H9 (cell line): Measurements from ENCODE around the gene PHF20. TPM values are rescaled to one million over a fixed set of nuclear protein-coding genes. Genes with fewer than 3 reads are reported as not detected.

ENCODE experiments used
- DNase-seq: peaks from one replicate; pipeline ENCODE4 v3.0.0-alpha.2; 2017
- H2AFZ ChIP-seq: one replicate; pipeline ENCODE4 v1.6.1; 2013; ENCODE audit warnings: mild to moderate bottlenecking, low read length, control low read depth, moderate library complexity
- H2AK5ac ChIP-seq: 2 replicates; pipeline ENCODE4 v1.6.1; 2013; ENCODE audit warnings: low read length, control low read depth, mixed read lengths; ENCODE audit not compliant: insufficient read length
- H2BK120ac ChIP-seq: one replicate; pipeline ENCODE4 v1.6.1; 2013; ENCODE audit warnings: low read depth, mild to moderate bottlenecking, low read length, control low read depth, inconsistent platforms; ENCODE audit not compliant: poor library complexity, severe bottlenecking
- H2BK12ac ChIP-seq: 2 replicates; pipeline ENCODE4 v1.6.1; 2013; ENCODE audit warnings: low read length, control low read depth, mixed read lengths, low read depth; ENCODE audit not compliant: insufficient read length
- H2BK15ac ChIP-seq: 2 replicates; pipeline ENCODE4 v1.6.1; 2013; ENCODE audit warnings: low read depth, low read length, control low read depth
- H2BK20ac ChIP-seq: one replicate; pipeline ENCODE4 v1.6.1; 2013; ENCODE audit warnings: low read depth, mild to moderate bottlenecking, low read length, control low read depth, inconsistent platforms; ENCODE audit not compliant: poor library complexity, severe bottlenecking
- H2BK5ac ChIP-seq: 2 replicates; pipeline ENCODE4 v1.6.1; 2013; ENCODE audit warnings: low read length, control low read depth, mixed read lengths; ENCODE audit not compliant: insufficient read length
- H3K14ac ChIP-seq: 2 replicates; pipeline ENCODE4 v1.6.1; 2013; ENCODE audit warnings: low read length, control low read depth; ENCODE audit not compliant: insufficient read depth
- H3K18ac ChIP-seq: 2 replicates; pipeline ENCODE4 v1.6.1; 2013; ENCODE audit warnings: low read depth, mild to moderate bottlenecking, mixed read lengths, low read length, control low read depth; ENCODE audit not compliant: insufficient read length
- H3K23ac ChIP-seq: 2 replicates; pipeline ENCODE4 v1.6.1; 2013; ENCODE audit warnings: low read length, control low read depth, mixed read lengths, low read depth; ENCODE audit not compliant: insufficient read length
- H3K23me2 ChIP-seq: 2 replicates; pipeline ENCODE4 v1.6.1; 2013; ENCODE audit warnings: low read depth, mild to moderate bottlenecking, mixed read lengths, low read length, control low read depth; ENCODE audit not compliant: insufficient read length, poor library complexity, severe bottlenecking
- H3K27ac ChIP-seq: 2 replicates; pipeline ENCODE4 v1.5.1; 2013; ENCODE audit warnings: low read length, control low read depth, mixed read lengths, low read depth; ENCODE audit not compliant: insufficient read length
- H3K27me3 ChIP-seq: 2 replicates; pipeline ENCODE4 v1.6.1; 2013; ENCODE audit warnings: low read length, control low read depth, inconsistent platforms; ENCODE audit not compliant: insufficient read depth
- H3K4ac ChIP-seq: 2 replicates; pipeline ENCODE4 v1.6.1; 2013; ENCODE audit warnings: low read depth, mild to moderate bottlenecking, control low read depth, inconsistent platforms, low read length, moderate library complexity
- H3K4me1 ChIP-seq: 2 replicates; pipeline ENCODE4 v1.6.1; 2013; ENCODE audit warnings: low read length, control low read depth, inconsistent platforms; ENCODE audit not compliant: insufficient read depth
- H3K4me2 ChIP-seq: 2 replicates; pipeline ENCODE4 v1.6.1; 2013; ENCODE audit warnings: low read length, control low read depth, mixed read lengths; ENCODE audit not compliant: insufficient read length, insufficient read depth
- H3K56ac ChIP-seq: 2 replicates; pipeline ENCODE4 v1.6.1; 2013; ENCODE audit warnings: low read depth, mild to moderate bottlenecking, mixed read lengths, low read length, control low read depth; ENCODE audit not compliant: insufficient read length
- H3K79me1 ChIP-seq: 2 replicates; pipeline ENCODE4 v1.6.1; 2013; ENCODE audit warnings: low read depth, mild to moderate bottlenecking, moderate library complexity, low read length, control low read depth, inconsistent platforms; ENCODE audit not compliant: insufficient read depth, poor library complexity, severe bottlenecking
- H3K79me2 ChIP-seq: 2 replicates; pipeline ENCODE4 v1.6.1; 2013; ENCODE audit warnings: low read length, control low read depth, inconsistent platforms; ENCODE audit not compliant: insufficient read depth
- H3K9ac ChIP-seq: 2 replicates; pipeline ENCODE4 v1.6.1; 2013; ENCODE audit warnings: low read length, control low read depth, mixed read lengths; ENCODE audit not compliant: insufficient read length; ENCODE audit errors: extremely low read depth
- H3K9me3 ChIP-seq: one replicate; pipeline ENCODE4 v1.6.1; 2013; ENCODE audit warnings: low read depth, low read length, inconsistent platforms; ENCODE audit not compliant: control insufficient read depth
- H3T11ph ChIP-seq: one replicate; pipeline ENCODE4 v1.6.1; 2013; ENCODE audit warnings: mild to moderate bottlenecking, low read length, control low read depth, inconsistent platforms
- H4K20me1 ChIP-seq: one replicate; pipeline ENCODE4 v1.6.1; 2013; ENCODE audit not compliant: control insufficient read depth, insufficient read length, insufficient read depth
- H4K5ac ChIP-seq: 2 replicates; pipeline ENCODE4 v1.6.1; 2013; ENCODE audit warnings: low read depth, mild to moderate bottlenecking, mixed read lengths, low read length, control low read depth; ENCODE audit not compliant: insufficient read length
- H4K8ac ChIP-seq: replicated peaks from 2 replicates; pipeline ENCODE4 v1.6.1; 2013; ENCODE audit warnings: low read length, control low read depth, mixed read lengths, low read depth; ENCODE audit not compliant: insufficient read length
- H4K91ac ChIP-seq: 2 replicates; pipeline ENCODE4 v1.6.1; 2013; ENCODE audit warnings: low read depth, mild to moderate bottlenecking, moderate library complexity, mixed read lengths, low read length, control low read depth; ENCODE audit not compliant: insufficient read length
- H3K27ac Mint-ChIP-seq, 3 experiments: 2 replicates in 2 of 3; 3 replicates in 1 of 3; pipeline ENCODE4 v1.8.0; 2020 to 2021; ENCODE audit warnings: mixed read lengths in 3 of 3, mild to moderate bottlenecking in 1 of 3, moderate library complexity in 1 of 3
- H3K27me3 Mint-ChIP-seq: 2 replicates; pipeline ENCODE4 v1.8.0; 2021; ENCODE audit warnings: low read depth, mild to moderate bottlenecking, moderate library complexity, mixed read lengths
- H3K36me3 Mint-ChIP-seq, 3 experiments: 2 replicates in 2 of 3; 3 replicates in 1 of 3; pipeline ENCODE4 v1.8.0; 2020 to 2021; ENCODE audit warnings: low read depth in 3 of 3, mixed read lengths in 3 of 3; ENCODE audit not compliant: insufficient read depth in 1 of 3
- H3K4me1 Mint-ChIP-seq, 2 experiments: 2 replicates each; pipeline ENCODE4 v1.8.0; 2020; ENCODE audit warnings: mixed read lengths in 2 of 2
- H3K4me3 Mint-ChIP-seq, 2 experiments: 2 replicates in 1 of 2; 3 replicates in 1 of 2; pipeline ENCODE4 v1.8.0; 2020 to 2021; ENCODE audit warnings: mild to moderate bottlenecking in 2 of 2, mixed read lengths in 2 of 2, moderate library complexity in 1 of 2
- H3K9me3 Mint-ChIP-seq, 2 experiments: 2 replicates in 1 of 2; 3 replicates in 1 of 2; pipeline ENCODE4 v1.8.0; 2020; ENCODE audit warnings: mild to moderate bottlenecking in 2 of 2, mixed read lengths in 2 of 2, moderate library complexity in 1 of 2
- WGBS: extraction: QIAGEN DNeasy Blood & Tissue Kit; methylation state at CpG from one replicate; pipeline ENCODE4 v1.1.7; 2013; ENCODE audit warnings: missing lambda C conversion rate, low lambda C conversion rate, mixed read lengths; ENCODE audit not compliant: insufficient read length; ENCODE audit errors: extremely low coverage; 5-methylcytosine and 5-hydroxymethylcytosine counted together
- total RNA-seq: library from RNA; stranded (reverse); gene quantifications from 2 replicates; pipeline ENCODE4 v1.2.1, GENCODE V29; 2021
- TF ChIP-seq, protein P1 (sequence below): fragments of 200-600 bp; sonication (generic); conservative IDR thresholded peaks from 3 replicates; pipeline ENCODE4 v1.8.0; 2021; ENCODE audit warnings: antibody characterized with exemption, mild to moderate bottlenecking

Gene PHF20
- total RNA-seq, 1 experiment from 2014 or later: 50.3 TPM

DNA sequence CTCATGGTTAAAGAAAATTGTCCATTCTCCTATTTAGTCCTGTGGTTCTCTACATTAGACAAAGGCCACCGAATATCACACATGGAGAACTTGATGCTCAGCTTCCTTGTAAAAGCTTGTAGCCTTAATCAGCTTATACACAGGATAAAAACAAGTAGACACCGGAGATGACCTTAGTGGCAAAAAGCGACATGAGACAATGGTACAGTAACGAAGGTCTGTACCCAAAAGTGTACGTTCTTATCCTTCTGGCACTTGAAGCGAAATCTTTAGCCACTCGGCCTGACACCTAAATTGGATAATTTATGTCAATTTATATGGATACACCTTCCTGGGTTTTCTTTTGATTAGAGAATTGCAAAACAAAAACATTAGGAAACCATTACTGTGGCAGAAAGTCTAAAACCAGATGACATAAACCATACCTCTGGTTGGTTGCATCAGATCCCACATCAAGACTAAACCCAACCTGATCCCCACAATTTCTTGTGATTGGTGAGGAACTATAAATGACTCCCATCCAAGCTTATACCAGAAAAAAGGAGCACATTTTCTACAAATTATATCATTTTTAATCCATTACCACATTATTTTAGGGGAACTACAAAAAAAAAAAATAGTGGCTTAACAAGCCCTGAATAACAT lies 35.9 kb upstream of the PHF20 start:
- no peaks in the 10 kb centered on the region for H3K4me1 ChIP-seq
- no peak overlapping the region for H3K23ac ChIP-seq
- Mint-ChIP-seq H3K27ac (no peak overlapping the region; a peak in 1 of 7 replicates), H3K9me3 (no peaks in the 10 kb centered on the region; a peak in 1 of 5 replicates), H3K36me3 (peaks cover 67 to 99% (median 95%) of the 10 kb centered on the region in 3 experiments), H3K27me3 (no peaks in the 10 kb centered on the region), H3K4me1 (peaks cover 19 to 26% of the 10 kb centered on the region in 2 experiments), H3K4me3 (no peak overlapping the region)
- no peaks in the 10 kb centered on the region for H4K20me1 ChIP-seq
- H3K27ac ChIP-seq: no peak overlapping the region
- no CpG with 5 or more reads among the region's 7 CpGs for WGBS
- TF ChIP-seq, protein P1, sequence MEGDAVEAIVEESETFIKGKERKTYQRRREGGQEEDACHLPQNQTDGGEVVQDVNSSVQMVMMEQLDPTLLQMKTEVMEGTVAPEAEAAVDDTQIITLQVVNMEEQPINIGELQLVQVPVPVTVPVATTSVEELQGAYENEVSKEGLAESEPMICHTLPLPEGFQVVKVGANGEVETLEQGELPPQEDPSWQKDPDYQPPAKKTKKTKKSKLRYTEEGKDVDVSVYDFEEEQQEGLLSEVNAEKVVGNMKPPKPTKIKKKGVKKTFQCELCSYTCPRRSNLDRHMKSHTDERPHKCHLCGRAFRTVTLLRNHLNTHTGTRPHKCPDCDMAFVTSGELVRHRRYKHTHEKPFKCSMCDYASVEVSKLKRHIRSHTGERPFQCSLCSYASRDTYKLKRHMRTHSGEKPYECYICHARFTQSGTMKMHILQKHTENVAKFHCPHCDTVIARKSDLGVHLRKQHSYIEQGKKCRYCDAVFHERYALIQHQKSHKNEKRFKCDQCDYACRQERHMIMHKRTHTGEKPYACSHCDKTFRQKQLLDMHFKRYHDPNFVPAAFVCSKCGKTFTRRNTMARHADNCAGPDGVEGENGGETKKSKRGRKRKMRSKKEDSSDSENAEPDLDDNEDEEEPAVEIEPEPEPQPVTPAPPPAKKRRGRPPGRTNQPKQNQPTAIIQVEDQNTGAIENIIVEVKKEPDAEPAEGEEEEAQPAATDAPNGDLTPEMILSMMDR: no peak
- no peaks in the 10 kb centered on the region for H3K9me3 ChIP-seq
- H3K79me1 ChIP-seq: peaks cover 9% of the 10 kb centered on the region
- H3T11ph ChIP-seq: no peak overlapping the region
- DNase-seq: no peak
- H2BK120ac ChIP-seq: no peak overlapping the region
- H2BK5ac ChIP-seq: no peak overlapping the region
- H3K4me2 ChIP-seq: no peak overlapping the region
- no peak overlapping the region for H4K5ac ChIP-seq
- peaks cover 33% of the 10 kb centered on the region for H3K79me2 ChIP-seq
- H4K91ac ChIP-seq: no peak overlapping the region
- no peak overlapping the region for H2BK20ac ChIP-seq
- H2AK5ac ChIP-seq: no peak overlapping the region
- H4K8ac ChIP-seq: no peak overlapping the region
- H3K18ac ChIP-seq: no peak overlapping the region
- no peak overlapping the region for H2AFZ ChIP-seq
- no peak overlapping the region for H2BK12ac ChIP-seq
- H3K9ac ChIP-seq: no peak overlapping the region
- no peak overlapping the region for H3K56ac ChIP-seq
- H3K23me2 ChIP-seq: no peaks in the 10 kb centered on the region
- no peak overlapping the region for H2BK15ac ChIP-seq
- H3K4ac ChIP-seq: no peak overlapping the region
- H3K14ac ChIP-seq: no peak overlapping the region
- no peaks in the 10 kb centered on the region for H3K27me3 ChIP-seq
